ENCODE data around the gene PLPP2. TPM values are rescaled to one million over a fixed set of nuclear protein-coding genes. Genes with fewer than 3 reads are reported as not detected.

PLPP2 gene
- total RNA-seq, 1 donor from 2014 or later, result 1.9 TPM

- H3K4me1 Mint-ChIP-seq (ENCODE audit: unreplicated experiment), result peaks cover 13% of the 10 kb centered on the region
- peaks cover 24% of the 10 kb centered on the region for H3K27me3 Mint-ChIP-seq (ENCODE audit: unreplicated experiment)
- no peak overlapping the region for H3K27ac Mint-ChIP-seq (ENCODE audit: unreplicated experiment)
- TF ChIP-seq CTCF (IDR thresholded peaks at IDR 0.05), result peak; percentile 76
- H3K9me3 Mint-ChIP-seq (ENCODE audit: unreplicated experiment), result no peaks in the 10 kb centered on the region
- DNase-seq (ENCODE audit: extremely low spot score, unreplicated experiment), result no peak
- H3K4me3 Mint-ChIP-seq (ENCODE audit: unreplicated experiment), result peak overlapping the region; percentile 26
- H3K36me3 Mint-ChIP-seq (ENCODE audit: unreplicated experiment), result no peaks in the 10 kb centered on the region
Observed at GRCh38 chr19:294946-295686, 3.9 kb upstream of the PLPP2 start.

GRCh38 chr19:294341-294945, 3.2 kb upstream of the PLPP2 start:
- no peak for DNase-seq (ENCODE audit: extremely low spot score, unreplicated experiment)
- Mint-ChIP-seq H3K27me3 (ENCODE audit: unreplicated experiment) (peaks cover 24% of the 10 kb centered on the region), H3K4me3 (ENCODE audit: unreplicated experiment) (peak overlapping the region; percentile 26), H3K27ac (ENCODE audit: unreplicated experiment) (no peak overlapping the region), H3K36me3 (ENCODE audit: unreplicated experiment) (no peaks in the 10 kb centered on the region), H3K4me1 (ENCODE audit: unreplicated experiment) (peaks cover 18% of the 10 kb centered on the region), H3K9me3 (ENCODE audit: unreplicated experiment) (no peaks in the 10 kb centered on the region)
- TF ChIP-seq CTCF (IDR thresholded peaks at IDR 0.05), result no peak

GRCh38 chr19:293436-294110, 2.4 kb upstream of the PLPP2 start:
- Mint-ChIP-seq H3K9me3 (ENCODE audit: unreplicated experiment) (no peaks in the 10 kb centered on the region), H3K27ac (ENCODE audit: unreplicated experiment) (no peak overlapping the region), H3K36me3 (ENCODE audit: unreplicated experiment) (no peaks in the 10 kb centered on the region), H3K4me1 (ENCODE audit: unreplicated experiment) (peaks cover 18% of the 10 kb centered on the region), H3K4me3 (ENCODE audit: unreplicated experiment) (peak overlapping the region; percentile 6), H3K27me3 (ENCODE audit: unreplicated experiment) (peaks cover 24% of the 10 kb centered on the region)
- no peak for TF ChIP-seq CTCF (IDR thresholded peaks at IDR 0.05)
- no peak for DNase-seq (ENCODE audit: extremely low spot score, unreplicated experiment)

- no peak for DNase-seq (ENCODE audit: extremely low spot score, unreplicated experiment)
- H3K4me1 Mint-ChIP-seq (ENCODE audit: unreplicated experiment), result peaks cover 18% of the 10 kb centered on the region
- no peak overlapping the region for H3K4me3 Mint-ChIP-seq (ENCODE audit: unreplicated experiment)
- H3K9me3 Mint-ChIP-seq (ENCODE audit: unreplicated experiment), result no peaks in the 10 kb centered on the region
- no peak overlapping the region for H3K27ac Mint-ChIP-seq (ENCODE audit: unreplicated experiment)
- H3K36me3 Mint-ChIP-seq (ENCODE audit: unreplicated experiment), result no peaks in the 10 kb centered on the region
- H3K27me3 Mint-ChIP-seq (ENCODE audit: unreplicated experiment), result peaks cover 24% of the 10 kb centered on the region
- TF ChIP-seq CTCF (IDR thresholded peaks at IDR 0.05), result no peak
Observed at GRCh38 chr19:292951-293350, 1.7 kb upstream of the PLPP2 start.

- Mint-ChIP-seq H3K36me3 (ENCODE audit: unreplicated experiment) (no peaks in the 10 kb centered on the region), H3K9me3 (ENCODE audit: unreplicated experiment) (no peaks in the 10 kb centered on the region), H3K4me1 (ENCODE audit: unreplicated experiment) (peaks cover 18% of the 10 kb centered on the region), H3K27ac (ENCODE audit: unreplicated experiment) (no peak overlapping the region), H3K27me3 (ENCODE audit: unreplicated experiment) (peaks cover 24% of the 10 kb centered on the region), H3K4me3 (ENCODE audit: unreplicated experiment) (no peak overlapping the region)
- no peak for TF ChIP-seq CTCF (IDR thresholded peaks at IDR 0.05)
- no peak for DNase-seq (ENCODE audit: extremely low spot score, unreplicated experiment)
Observed at GRCh38 chr19:292281-292884, 1.2 kb upstream of the PLPP2 start.

Measured in osteocyte (in vitro differentiated cells).